AG09319 (cell line): ENCODE results near the gene SLC2A9.

Experiments
- DNase-seq: peaks from one replicate; pipeline ENCODE4 v3.0.0-alpha.2; 2010; ENCODE audit warnings: low read depth; ENCODE audit errors: extremely low read depth
- CTCF ChIP-seq: IDR thresholded peaks from 2 replicates; pipeline ENCODE4 v1.5.1; 2011; ENCODE audit warnings: low read depth, mild to moderate bottlenecking, inconsistent platforms, low read length, moderate library complexity

Gene SLC2A9

DNA sequence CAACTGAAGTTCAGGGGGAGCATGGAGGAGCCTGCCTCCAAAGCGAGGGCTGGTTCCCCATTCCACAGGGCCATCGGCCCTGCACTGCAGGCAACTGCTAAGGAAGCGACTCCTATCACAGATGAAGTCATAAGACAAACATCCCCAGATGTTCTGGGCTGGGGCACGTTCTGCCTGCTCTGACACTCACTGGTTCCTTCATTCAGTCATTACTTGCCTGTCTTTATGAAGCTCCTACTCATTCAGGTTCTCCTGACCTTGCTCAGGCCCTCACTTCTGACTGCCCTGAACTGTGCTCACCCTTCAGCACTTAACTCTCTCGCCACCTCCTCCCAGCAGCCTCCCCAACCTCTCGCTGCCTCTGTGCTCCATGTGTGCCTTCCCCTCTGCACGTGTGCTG, 2.5 kb upstream of the SLC2A9 start:
- no peak for TF ChIP-seq CTCF
- no peak for DNase-seq

GRCh38 chr4:10023050-10023419, 1.7 kb upstream of the SLC2A9 start:
- no peak for TF ChIP-seq CTCF
- DNase-seq: no peak

GRCh38 chr4:10022346-10023049, 1.2 kb upstream of the SLC2A9 start:
- DNase-seq: no peak
- TF ChIP-seq CTCF: no peak

DNA sequence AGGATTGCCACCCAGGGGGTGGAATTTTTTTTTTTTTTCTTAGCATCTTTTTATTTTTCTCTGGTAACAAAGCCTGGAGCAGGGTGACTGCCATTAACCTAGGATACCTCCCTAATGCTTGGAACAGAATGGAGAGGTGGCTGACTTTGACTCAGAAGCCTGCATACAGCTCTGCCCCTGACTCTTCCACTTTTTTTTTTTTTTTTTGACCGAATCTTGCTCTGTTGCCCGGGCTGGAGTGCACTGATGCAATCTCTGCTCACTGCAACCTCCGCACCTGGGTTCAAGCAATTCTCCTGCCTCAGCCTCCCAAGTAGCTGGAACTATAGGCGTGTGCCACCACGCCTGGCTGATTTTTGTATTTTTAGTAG, 341 bp upstream of the SLC2A9 start:
- no peak for TF ChIP-seq CTCF
- no peak for DNase-seq

DNA sequence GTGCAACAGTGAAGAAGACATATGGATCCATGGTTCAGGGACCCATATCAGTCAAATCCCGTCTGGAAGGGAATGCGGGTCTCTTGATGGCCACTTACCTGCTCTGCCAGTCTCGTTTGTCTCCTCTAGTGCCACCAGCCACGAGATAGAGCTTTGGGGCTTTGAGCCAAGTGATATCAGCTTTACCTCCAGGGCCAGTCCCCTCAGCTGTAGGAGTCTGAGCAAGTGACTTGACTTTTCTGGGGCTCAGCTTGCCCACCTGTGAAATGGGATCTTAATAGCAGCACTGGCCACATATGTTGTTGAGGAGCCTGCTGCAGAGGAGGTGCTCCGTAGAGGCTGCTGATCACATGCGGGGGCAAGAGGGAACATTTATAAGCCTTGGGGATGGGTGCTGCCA, 1.2 kb downstream of the SLC2A9 start:
- TF ChIP-seq CTCF: no peak
- no peak for DNase-seq

GRCh38 chr4:10019521-10020051, 1.7 kb downstream of the SLC2A9 start:
- TF ChIP-seq CTCF: no peak
- no peak for DNase-seq

GRCh38 chr4:10018818-10019461, 2.4 kb downstream of the SLC2A9 start:
- peak; percentile 89 for DNase-seq
- peak; percentile 99 for TF ChIP-seq CTCF
